ENCODE results near the gene INAFM2.

INAFM2 gene

DNA sequence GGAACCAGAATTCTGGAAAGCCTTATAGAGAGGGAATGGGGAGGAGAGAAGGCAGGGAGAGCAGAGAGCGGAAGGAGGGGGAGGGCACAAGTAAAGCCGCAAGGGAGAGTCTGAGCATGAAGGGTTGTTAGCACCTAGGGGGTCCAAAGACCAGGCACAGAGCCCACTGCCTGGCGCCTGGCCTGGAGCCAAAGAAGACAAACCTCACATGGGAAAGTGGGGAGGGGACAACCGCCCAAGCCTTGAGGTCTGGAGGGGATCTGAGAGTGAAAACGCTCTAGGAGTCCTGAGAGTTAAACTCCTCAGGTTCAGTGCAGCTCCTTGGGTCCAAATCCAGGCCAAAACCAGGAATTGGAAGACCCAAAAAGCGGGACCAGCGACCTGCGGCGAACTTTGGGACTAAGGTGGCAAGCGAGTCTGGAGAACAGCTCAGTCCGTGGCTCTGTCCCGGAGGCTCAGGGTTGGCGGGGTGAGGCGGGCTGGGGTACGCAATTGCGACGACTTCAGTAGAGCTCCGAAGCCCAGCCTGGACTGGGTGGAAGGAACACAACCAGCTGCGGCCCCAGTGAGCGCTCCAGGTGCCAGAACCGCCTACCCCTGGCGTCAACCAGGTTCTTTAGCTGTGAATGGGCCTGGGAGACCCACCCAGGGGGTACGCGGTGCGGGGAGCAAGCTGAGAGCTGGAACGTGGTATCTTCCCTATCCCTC is 807 bp upstream of the INAFM2 start:
- in situ Hi-C loops (cut with HindIII; ENCODE audit: low pct_ligation_motif_present, low sequenced_read_pairs): no loop called here
- Histone ChIP-seq H3K36me3 (replicated peaks) (no peaks in the 10 kb centered on the region), H3K27me3 (replicated peaks) (no peaks in the 10 kb centered on the region), H3K4me3 (ENCODE audit: low read depth, low read length) (peak overlapping the region; percentile 29), H3K27ac (no peak overlapping the region)
- TF ChIP-seq CTCF (IDR thresholded peaks at IDR 0.05; ENCODE audit: low read depth, low read length, missing control alignments): no peak
- no peak for DNase-seq

DNA sequence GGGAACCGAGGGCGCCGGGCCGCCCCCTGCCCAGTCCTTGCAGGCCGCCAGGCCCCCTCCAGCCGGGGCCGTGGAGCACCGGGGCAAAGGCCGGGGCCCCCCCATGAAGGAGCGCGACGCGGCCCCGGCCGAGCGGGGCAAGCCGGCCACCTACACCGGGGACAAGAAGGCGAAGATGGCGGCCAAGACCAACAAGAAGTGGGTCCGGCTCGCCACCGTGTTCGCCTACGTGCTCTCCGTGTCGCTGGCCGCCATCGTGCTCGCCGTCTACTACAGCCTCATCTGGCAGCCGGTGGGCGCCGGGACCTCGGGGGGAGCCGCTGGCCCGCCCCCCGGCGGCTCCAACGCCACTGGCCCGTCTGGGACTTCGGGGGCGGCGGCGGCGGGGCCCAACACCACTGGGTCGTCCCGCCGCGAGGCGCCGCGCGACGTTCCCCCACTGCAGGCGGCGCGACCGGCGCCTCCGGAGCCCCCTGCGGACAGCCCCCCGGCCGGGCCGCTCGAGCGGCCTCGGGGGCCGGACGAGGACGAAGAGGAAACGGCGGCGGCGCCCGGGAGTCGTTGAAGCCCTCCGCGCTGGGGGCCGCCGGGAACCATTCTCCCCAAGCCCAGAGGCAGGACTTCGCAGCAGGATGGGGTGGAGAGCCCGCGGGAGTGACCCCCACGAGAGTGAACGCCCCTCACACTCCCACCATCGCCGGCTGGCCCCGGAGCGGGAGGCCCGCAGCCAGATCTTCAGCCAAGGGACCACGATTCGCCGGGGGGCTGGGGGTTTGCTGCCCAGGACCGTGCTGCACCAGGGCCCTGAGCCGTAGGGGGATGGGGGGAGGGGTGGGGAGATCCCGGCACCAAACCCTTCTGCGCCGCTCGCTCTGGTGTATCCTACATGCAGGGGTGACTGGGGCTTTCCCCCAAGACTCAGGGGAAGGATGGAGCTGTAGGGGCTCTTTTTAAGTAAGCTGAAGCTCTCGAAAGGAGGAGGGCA is 753 bp downstream of the INAFM2 start:
- TF ChIP-seq CTCF (IDR thresholded peaks at IDR 0.05; ENCODE audit: low read depth, low read length, missing control alignments): no peak
- peak overlapping the region; percentile 19 for H3K27ac ChIP-seq
- no peak for DNase-seq
- in situ Hi-C loops (cut with HindIII; ENCODE audit: low pct_ligation_motif_present, low sequenced_read_pairs): no loop called here
- no peaks in the 10 kb centered on the region for H3K36me3 ChIP-seq (replicated peaks)
- H3K4me3 ChIP-seq (ENCODE audit: low read depth, low read length): peak overlapping the region; percentile 69
- H3K27me3 ChIP-seq (replicated peaks): no peaks in the 10 kb centered on the region

GRCh38 chr15:40325188-40325587 is 1.7 kb downstream of the INAFM2 start:
- H3K4me3 ChIP-seq (ENCODE audit: low read depth, low read length): peak overlapping the region; percentile 69
- in situ Hi-C loops (cut with HindIII; ENCODE audit: low pct_ligation_motif_present, low sequenced_read_pairs): no loop called here
- H3K36me3 ChIP-seq (replicated peaks): no peaks in the 10 kb centered on the region
- H3K27me3 ChIP-seq (replicated peaks): no peaks in the 10 kb centered on the region
- DNase-seq: no peak
- no peak for TF ChIP-seq CTCF (IDR thresholded peaks at IDR 0.05; ENCODE audit: low read depth, low read length, missing control alignments)
- no peak overlapping the region for H3K27ac ChIP-seq

DNA sequence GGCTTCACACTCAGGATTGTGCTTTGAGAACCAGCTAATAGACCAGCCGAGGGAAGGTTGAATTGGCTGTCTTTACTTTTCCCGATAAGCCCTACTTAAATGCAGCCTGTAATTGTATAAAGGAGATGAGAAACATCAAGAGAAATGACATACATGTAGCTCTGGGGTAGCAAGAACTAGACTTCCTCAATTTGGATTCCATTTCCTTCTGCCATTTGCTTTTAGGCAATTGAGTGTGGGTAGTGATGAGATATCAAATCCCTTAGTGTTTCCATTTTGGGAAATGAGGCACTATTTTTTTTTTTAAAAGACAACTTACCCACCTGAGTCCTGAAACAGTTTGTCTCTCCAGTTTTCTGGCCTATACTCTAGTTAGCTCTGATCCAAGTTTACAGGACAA is 2.2 kb downstream of the INAFM2 start:
- Histone ChIP-seq H3K27ac (no peak overlapping the region), H3K4me3 (ENCODE audit: low read depth, low read length) (no peak overlapping the region), H3K27me3 (replicated peaks) (no peaks in the 10 kb centered on the region), H3K36me3 (replicated peaks) (no peaks in the 10 kb centered on the region)
- in situ Hi-C loops (cut with HindIII; ENCODE audit: low pct_ligation_motif_present, low sequenced_read_pairs): no loop called here
- TF ChIP-seq CTCF (IDR thresholded peaks at IDR 0.05; ENCODE audit: low read depth, low read length, missing control alignments): no peak
- no peak for DNase-seq

DNA sequence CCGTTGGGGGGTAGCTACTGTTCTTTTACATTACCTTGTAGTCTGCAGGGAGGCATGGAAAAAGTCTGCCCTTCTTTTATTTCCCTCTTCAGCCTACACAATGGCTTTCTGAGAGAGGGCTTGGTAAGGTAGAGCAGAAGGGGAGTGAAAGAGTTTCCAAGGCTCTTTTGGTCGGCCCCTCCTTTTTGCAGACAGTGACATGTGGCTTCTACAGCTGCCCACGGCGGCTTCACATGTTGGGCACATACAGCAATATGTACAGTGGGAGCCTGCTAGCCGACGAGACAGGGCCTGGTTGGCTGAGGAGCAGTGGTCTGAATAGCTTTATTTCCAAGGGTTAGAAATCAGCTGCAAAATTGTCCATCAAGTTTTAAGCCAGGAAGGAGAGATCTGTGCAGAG is 4.0 kb downstream of the INAFM2 start:
- in situ Hi-C loops (cut with HindIII; ENCODE audit: low pct_ligation_motif_present, low sequenced_read_pairs): no loop called here
- H3K27me3 ChIP-seq (replicated peaks): no peaks in the 10 kb centered on the region
- no peak for DNase-seq
- peak overlapping the region; percentile 80 for H3K27ac ChIP-seq
- no peak for TF ChIP-seq CTCF (IDR thresholded peaks at IDR 0.05; ENCODE audit: low read depth, low read length, missing control alignments)
- H3K36me3 ChIP-seq (replicated peaks): no peaks in the 10 kb centered on the region
- H3K4me3 ChIP-seq (ENCODE audit: low read depth, low read length): no peak overlapping the region
